Activated naive CD4-positive, alpha-beta T cell treated with anti-CD3 and anti-CD28 coated beads, Interleukin-2, amount 50 U/mL, for 24 hours (primary cell): ENCODE data around the gene RNF208.

ENCODE experiments used
- H3K27ac Mint-ChIP-seq: one replicate; pipeline ENCODE4 v1.8.0; 2021; ENCODE audit warnings: mild to moderate bottlenecking, mixed read lengths
- H3K27me3 Mint-ChIP-seq: one replicate; pipeline ENCODE4 v1.8.0; 2021; ENCODE audit warnings: mixed read lengths
- H3K36me3 Mint-ChIP-seq: one replicate; pipeline ENCODE4 v1.8.0; 2021; ENCODE audit warnings: mixed read lengths
- H3K4me1 Mint-ChIP-seq: one replicate; pipeline ENCODE4 v1.8.0; 2021; ENCODE audit warnings: mixed read lengths
- H3K4me3 Mint-ChIP-seq: one replicate; pipeline ENCODE4 v1.8.0; 2021; ENCODE audit warnings: mild to moderate bottlenecking, mixed read lengths
- H3K9me3 Mint-ChIP-seq: one replicate; pipeline ENCODE4 v1.8.0; 2021; ENCODE audit warnings: mixed read lengths

The RNF208 gene

GRCh38 chr9:137216188-137216965, 5.7 kb downstream of the RNF208 start:
- Mint-ChIP-seq H3K27me3 (no peaks in the 10 kb centered on the region), H3K27ac (no peak overlapping the region), H3K9me3 (no peaks in the 10 kb centered on the region), H3K4me3 (no peak overlapping the region), H3K4me1 (no peaks in the 10 kb centered on the region), H3K36me3 (no peaks in the 10 kb centered on the region)

GRCh38 chr9:137215196-137215986, 6.6 kb downstream of the RNF208 start:
- H3K36me3 Mint-ChIP-seq: peaks cover 1% of the 10 kb centered on the region
- no peaks in the 10 kb centered on the region for H3K27me3 Mint-ChIP-seq
- no peak overlapping the region for H3K27ac Mint-ChIP-seq
- no peaks in the 10 kb centered on the region for H3K4me1 Mint-ChIP-seq
- no peaks in the 10 kb centered on the region for H3K9me3 Mint-ChIP-seq
- no peak overlapping the region for H3K4me3 Mint-ChIP-seq

- no peaks in the 10 kb centered on the region for H3K27me3 Mint-ChIP-seq
- H3K27ac Mint-ChIP-seq: no peak overlapping the region
- H3K4me1 Mint-ChIP-seq: no peaks in the 10 kb centered on the region
- H3K4me3 Mint-ChIP-seq: no peak overlapping the region
- H3K9me3 Mint-ChIP-seq: no peaks in the 10 kb centered on the region
- peaks cover 1% of the 10 kb centered on the region for H3K36me3 Mint-ChIP-seq
Measured at GRCh38 chr9:137214620-137215019, 7.4 kb downstream of the RNF208 start.

GRCh38 chr9:137213160-137214060, 8.6 kb downstream of the RNF208 start:
- H3K4me1 Mint-ChIP-seq: no peaks in the 10 kb centered on the region
- no peak overlapping the region for H3K27ac Mint-ChIP-seq
- H3K9me3 Mint-ChIP-seq: no peaks in the 10 kb centered on the region
- H3K36me3 Mint-ChIP-seq: peaks cover 1% of the 10 kb centered on the region
- H3K4me3 Mint-ChIP-seq: no peak overlapping the region
- H3K27me3 Mint-ChIP-seq: no peaks in the 10 kb centered on the region

GRCh38 chr9:137212520-137212919, 9.5 kb downstream of the RNF208 start:
- no peaks in the 10 kb centered on the region for H3K27me3 Mint-ChIP-seq
- peaks cover 2% of the 10 kb centered on the region for H3K4me1 Mint-ChIP-seq
- H3K4me3 Mint-ChIP-seq: no peak overlapping the region
- no peak overlapping the region for H3K27ac Mint-ChIP-seq
- peaks cover 1% of the 10 kb centered on the region for H3K36me3 Mint-ChIP-seq
- H3K9me3 Mint-ChIP-seq: no peaks in the 10 kb centered on the region

- no peaks in the 10 kb centered on the region for H3K27me3 Mint-ChIP-seq
- no peak overlapping the region for H3K27ac Mint-ChIP-seq
- H3K4me1 Mint-ChIP-seq: peaks cover 12% of the 10 kb centered on the region
- H3K4me3 Mint-ChIP-seq: no peak overlapping the region
- H3K9me3 Mint-ChIP-seq: no peaks in the 10 kb centered on the region
- H3K36me3 Mint-ChIP-seq: peaks cover 1% of the 10 kb centered on the region
Measured at GRCh38 chr9:137211532-137211931, 10.5 kb downstream of the RNF208 start.

GRCh38 chr9:137206602-137207001, 15.4 kb downstream of the RNF208 start:
- H3K4me3 Mint-ChIP-seq: peak overlapping the region; percentile 93
- no peaks in the 10 kb centered on the region for H3K9me3 Mint-ChIP-seq
- peak overlapping the region; percentile 88 for H3K27ac Mint-ChIP-seq
- peaks cover 1% of the 10 kb centered on the region for H3K36me3 Mint-ChIP-seq
- H3K4me1 Mint-ChIP-seq: peaks cover 30% of the 10 kb centered on the region
- H3K27me3 Mint-ChIP-seq: no peaks in the 10 kb centered on the region

GRCh38 chr9:137205126-137206069, 16.6 kb downstream of the RNF208 start, which contains the start of the genes NDOR1 and TMEM203:
Gene NDOR1, plus strand, starts transcription at chr9:137205700. Its CDS starts 78 bp downstream, at chr9:137205778.
Gene TMEM203, minus strand, starts transcription at chr9:137205648. Its CDS starts 234 bp downstream, at chr9:137205414.
- Mint-ChIP-seq H3K27me3 (no peaks in the 10 kb centered on the region), H3K4me1 (peaks cover 34% of the 10 kb centered on the region), H3K4me3 (peak within 1 kb of the TSS; percentile 93), H3K36me3 (no peaks in the 10 kb centered on the region), H3K9me3 (no peaks in the 10 kb centered on the region), H3K27ac (peak within 1 kb of the TSS; percentile 91)

GRCh38 chr9:137204731-137205125, 17.3 kb downstream of the RNF208 start:
- no peaks in the 10 kb centered on the region for H3K27me3 Mint-ChIP-seq
- H3K4me3 Mint-ChIP-seq: peak overlapping the region; percentile 93
- H3K4me1 Mint-ChIP-seq: peaks cover 34% of the 10 kb centered on the region
- H3K9me3 Mint-ChIP-seq: no peaks in the 10 kb centered on the region
- peak overlapping the region; percentile 91 for H3K27ac Mint-ChIP-seq
- H3K36me3 Mint-ChIP-seq: no peaks in the 10 kb centered on the region

- Mint-ChIP-seq H3K27ac (no peak overlapping the region), H3K36me3 (no peaks in the 10 kb centered on the region), H3K27me3 (no peaks in the 10 kb centered on the region), H3K4me1 (peaks cover 37% of the 10 kb centered on the region), H3K9me3 (no peaks in the 10 kb centered on the region), H3K4me3 (peak overlapping the region; percentile 11)
Measured at GRCh38 chr9:137202966-137203365, 19.1 kb downstream of the RNF208 start.

GRCh38 chr9:137201205-137201868, 20.7 kb downstream of the RNF208 start:
- Mint-ChIP-seq H3K4me1 (peaks cover 23% of the 10 kb centered on the region), H3K27me3 (no peaks in the 10 kb centered on the region), H3K4me3 (peak overlapping the region; percentile 83), H3K9me3 (no peaks in the 10 kb centered on the region), H3K36me3 (no peaks in the 10 kb centered on the region), H3K27ac (peak overlapping the region; percentile 62)

GRCh38 chr9:137200311-137201204, 21.5 kb downstream of the RNF208 start, which contains the start of gene TPRN:
Gene TPRN, minus strand, starts transcription at chr9:137200741. Its CDS starts 30 bp downstream, at chr9:137200711.
- Mint-ChIP-seq H3K9me3 (no peaks in the 10 kb centered on the region), H3K27ac (peak within 1 kb of the TSS; percentile 62), H3K36me3 (no peaks in the 10 kb centered on the region), H3K4me1 (peaks cover 22% of the 10 kb centered on the region), H3K4me3 (peak within 1 kb of the TSS; percentile 83), H3K27me3 (no peaks in the 10 kb centered on the region)
